Fibroblast of lung (primary cell): ENCODE results near the gene PDE4D. TPM values are rescaled to one million over a fixed set of nuclear protein-coding genes. Genes with fewer than 3 reads are reported as not detected.

Experiments used
- DNase-seq, 2 donors: peaks; one replicate each; pipeline versions ENCODE4 v3.0.0 to v3.0.0-alpha.2; 2010; ENCODE audit warnings: low read depth in 2 of 2
- H2AFZ ChIP-seq: 2 replicates; pipeline ENCODE4 v1.5.1; 2012; ENCODE audit warnings: low read length, control low read depth, inconsistent platforms
- H3K27ac ChIP-seq: 2 replicates; pipeline ENCODE4 v1.5.1; 2011; ENCODE audit warnings: low read length, control low read depth; ENCODE audit not compliant: insufficient read depth
- H3K27me3 ChIP-seq: 2 replicates; pipeline ENCODE4 v1.5.1; 2011; ENCODE audit warnings: mild to moderate bottlenecking, low read length; ENCODE audit not compliant: control insufficient read depth, insufficient read depth
- H3K36me3 ChIP-seq: 2 replicates; pipeline ENCODE4 v1.5.1; 2011; ENCODE audit warnings: low read length; ENCODE audit not compliant: control insufficient read depth, insufficient read depth
- H3K4me1 ChIP-seq: 2 replicates; pipeline ENCODE4 v1.5.1; 2011; ENCODE audit warnings: low read length; ENCODE audit not compliant: control insufficient read depth, insufficient read depth; ENCODE audit errors: extremely low read depth
- H3K4me2 ChIP-seq: 2 replicates; pipeline ENCODE4 v1.5.1; 2011; ENCODE audit warnings: low read length, control low read depth; ENCODE audit not compliant: insufficient read depth; ENCODE audit errors: extremely low read depth
- H3K4me3 ChIP-seq, 4 experiments: fragments of 200-600 bp in 1 of 4; sonication (generic) in 1 of 4; replicated peaks in 1 of 4; 2 replicates each; pipeline ENCODE4 v1.5.1; 2011 to 2016; ENCODE audit warnings: low read length in 4 of 4, low read depth in 3 of 4, mild to moderate bottlenecking in 3 of 4, control low read depth in 2 of 4, inconsistent platforms in 1 of 4, mixed read lengths in 1 of 4; ENCODE audit not compliant: insufficient read depth in 1 of 4; ENCODE audit errors: control extremely low read depth in 1 of 4
- H3K79me2 ChIP-seq: 2 replicates; pipeline ENCODE4 v1.5.1; 2012; ENCODE audit warnings: mild to moderate bottlenecking, low read length, inconsistent platforms; ENCODE audit not compliant: control insufficient read depth, insufficient read depth
- H3K9ac ChIP-seq: 2 replicates; pipeline ENCODE4 v1.5.1; 2011; ENCODE audit warnings: mild to moderate bottlenecking, low read length, control low read depth; ENCODE audit not compliant: insufficient read depth
- H3K9me3 ChIP-seq: 2 replicates; pipeline ENCODE4 v1.5.1; 2012; ENCODE audit warnings: low read depth, low read length; ENCODE audit not compliant: control insufficient read depth, insufficient read depth
- H4K20me1 ChIP-seq: 2 replicates; pipeline ENCODE4 v1.5.1; 2011; ENCODE audit warnings: low read length; ENCODE audit not compliant: control insufficient read depth, insufficient read depth; ENCODE audit errors: extremely low read depth
- EZH2 ChIP-seq: IDR thresholded peaks from 2 replicates; pipeline ENCODE4 v1.5.1; 2012; ENCODE audit warnings: low read length, control low read depth, mild to moderate bottlenecking; ENCODE audit errors: missing control alignments
- polyA plus RNA-seq, 2 donors: library from polyadenylated mRNA; depleted of rRNA in 1 of 2; stranded (reverse) in 1 of 2; unstranded in 1 of 2; fragments of >200 nt; gene quantifications; 2 replicates each; pipeline ENCODE4 v1.2.1, GENCODE V29; 2011 to 2012; ENCODE audit warnings: missing spikeins in 1 of 2
- total RNA-seq: library from RNA; depleted of rRNA; stranded (reverse); fragments of >200 nt; gene quantifications from 2 replicates; pipeline ENCODE4 v1.2.1, GENCODE V29; 2014
- TF ChIP-seq, protein P1 (sequence below), 2 donors: IDR thresholded peaks in 1 of 2; conservative IDR thresholded peaks in 1 of 2; 1 replicate in 1 of 2; 2 replicates in 1 of 2; pipeline ENCODE4 v1.5.1; 2011 to 2012; ENCODE audit warnings: low read length in 2 of 2, control low read depth in 1 of 2, inconsistent platforms in 1 of 2, low read depth in 1 of 2, mild to moderate bottlenecking in 1 of 2

The PDE4D gene
- total and polyA plus RNA-seq, 2 donors (not counting 1 experiment from before 2014, with no cell fraction given): 2.1 to 8.3 TPM

DNA sequence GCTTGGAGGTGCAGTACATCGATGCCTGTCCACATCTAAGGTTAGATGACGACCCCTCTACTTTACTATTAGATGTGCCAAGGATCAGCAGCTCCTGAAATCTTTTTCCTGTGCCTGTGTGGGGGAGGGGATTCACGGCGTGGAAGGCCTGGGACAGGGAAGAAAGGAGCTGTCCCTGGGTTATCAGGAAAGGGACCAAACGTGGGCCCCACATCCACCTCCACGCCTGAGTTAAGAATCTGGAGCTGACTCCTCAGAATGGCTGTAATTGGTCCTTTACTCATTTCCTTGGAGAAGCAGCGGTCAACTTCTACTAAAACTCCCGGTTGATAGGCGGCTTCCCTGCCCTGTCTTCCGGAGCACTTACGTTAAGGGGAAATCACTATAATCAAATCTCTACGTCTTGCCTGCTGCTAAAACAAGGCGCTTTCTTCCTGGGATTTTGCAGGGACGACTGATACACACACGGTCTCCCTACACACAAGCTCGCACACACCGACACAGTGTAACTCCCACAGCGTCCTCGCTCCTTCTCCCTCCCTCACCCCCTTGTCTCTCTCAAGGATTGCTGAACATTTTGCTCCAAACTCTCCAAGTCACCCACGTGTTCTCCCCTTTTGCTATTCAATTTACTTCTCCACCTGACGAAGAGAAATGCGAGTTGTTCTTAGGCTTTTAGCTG is 1.4 kb downstream of the PDE4D start:
- H3K27me3 ChIP-seq: peaks cover 24% of the 10 kb centered on the region
- no peaks in the 10 kb centered on the region for H3K9me3 ChIP-seq
- H3K4me3 ChIP-seq: no peak overlapping the region
- no peak overlapping the region for H3K9ac ChIP-seq
- no peak overlapping the region for H2AFZ ChIP-seq
- H3K4me2 ChIP-seq: peak overlapping the region; percentile 3
- no peaks in the 10 kb centered on the region for H3K79me2 ChIP-seq
- H3K27ac ChIP-seq: no peak overlapping the region
- DNase-seq: peak in 1 of 2 donors; percentile 1
- H3K36me3 ChIP-seq: no peaks in the 10 kb centered on the region
- TF ChIP-seq, protein P1, sequence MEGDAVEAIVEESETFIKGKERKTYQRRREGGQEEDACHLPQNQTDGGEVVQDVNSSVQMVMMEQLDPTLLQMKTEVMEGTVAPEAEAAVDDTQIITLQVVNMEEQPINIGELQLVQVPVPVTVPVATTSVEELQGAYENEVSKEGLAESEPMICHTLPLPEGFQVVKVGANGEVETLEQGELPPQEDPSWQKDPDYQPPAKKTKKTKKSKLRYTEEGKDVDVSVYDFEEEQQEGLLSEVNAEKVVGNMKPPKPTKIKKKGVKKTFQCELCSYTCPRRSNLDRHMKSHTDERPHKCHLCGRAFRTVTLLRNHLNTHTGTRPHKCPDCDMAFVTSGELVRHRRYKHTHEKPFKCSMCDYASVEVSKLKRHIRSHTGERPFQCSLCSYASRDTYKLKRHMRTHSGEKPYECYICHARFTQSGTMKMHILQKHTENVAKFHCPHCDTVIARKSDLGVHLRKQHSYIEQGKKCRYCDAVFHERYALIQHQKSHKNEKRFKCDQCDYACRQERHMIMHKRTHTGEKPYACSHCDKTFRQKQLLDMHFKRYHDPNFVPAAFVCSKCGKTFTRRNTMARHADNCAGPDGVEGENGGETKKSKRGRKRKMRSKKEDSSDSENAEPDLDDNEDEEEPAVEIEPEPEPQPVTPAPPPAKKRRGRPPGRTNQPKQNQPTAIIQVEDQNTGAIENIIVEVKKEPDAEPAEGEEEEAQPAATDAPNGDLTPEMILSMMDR (conservative IDR thresholded peaks at IDR 0.05 in 1 of 2, IDR thresholded peaks at IDR 0.05 in 1 of 2; ENCODE audit: low read depth in 1 of 2, low read length in 2 of 2): no peak
- TF ChIP-seq EZH2: no peak
- H4K20me1 ChIP-seq: no peaks in the 10 kb centered on the region
- H3K4me1 ChIP-seq: no peaks in the 10 kb centered on the region

DNA sequence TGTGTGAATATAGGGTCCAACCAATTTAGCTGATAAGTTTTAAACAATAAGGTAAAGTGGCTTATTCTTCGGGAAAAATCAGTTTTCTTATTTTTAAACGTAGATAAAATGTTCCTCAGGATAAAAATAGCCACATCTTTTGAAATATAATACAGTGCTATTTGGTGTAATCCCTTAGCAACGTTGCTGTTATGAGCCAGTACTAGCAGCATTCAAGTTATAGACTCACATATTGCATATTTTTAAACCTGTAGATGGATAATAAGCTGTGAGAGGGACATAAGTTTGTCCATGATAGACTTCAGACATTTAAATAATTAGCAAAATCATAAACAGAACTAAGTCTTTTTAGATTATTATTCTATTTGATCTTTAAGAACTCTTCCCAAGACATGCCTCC is 6.3 kb downstream of the PDE4D start:
- no peak overlapping the region for H3K9ac ChIP-seq
- TF ChIP-seq, protein P1 (conservative IDR thresholded peaks at IDR 0.05 in 1 of 2, IDR thresholded peaks at IDR 0.05 in 1 of 2; ENCODE audit: low read depth in 1 of 2, low read length in 2 of 2): no peak
- no peak for TF ChIP-seq EZH2

GRCh38 chr5:59874675-59875074 is 18.9 kb downstream of the PDE4D start:
- Histone ChIP-seq H3K4me1 (peaks cover 8% of the 10 kb centered on the region), H3K4me2 (no peak overlapping the region), H3K4me3 (no peak overlapping the region), H3K9me3 (no peaks in the 10 kb centered on the region), H3K9ac (no peak overlapping the region), H3K27me3 (no peaks in the 10 kb centered on the region), H3K36me3 (no peaks in the 10 kb centered on the region), H3K27ac (no peak overlapping the region), H2AFZ (no peak overlapping the region), H4K20me1 (no peaks in the 10 kb centered on the region), H3K79me2 (no peaks in the 10 kb centered on the region)
- DNase-seq: peak in 1 of 2 donors; percentile 36
- TF ChIP-seq EZH2: no peak
- TF ChIP-seq, protein P1 (conservative IDR thresholded peaks at IDR 0.05 in 1 of 2, IDR thresholded peaks at IDR 0.05 in 1 of 2; ENCODE audit: low read depth in 1 of 2, low read length in 2 of 2): no peak

More for the DNA sequence above, 6.3 kb downstream of the PDE4D start:
- no peaks in the 10 kb centered on the region for H3K79me2 ChIP-seq
- no peaks in the 10 kb centered on the region for H3K36me3 ChIP-seq
- no peaks in the 10 kb centered on the region for H4K20me1 ChIP-seq
- H2AFZ ChIP-seq: no peak overlapping the region
- no peaks in the 10 kb centered on the region for H3K9me3 ChIP-seq
- H3K27me3 ChIP-seq: peaks cover 8% of the 10 kb centered on the region
- H3K27ac ChIP-seq: no peak overlapping the region
- H3K4me1 ChIP-seq: no peaks in the 10 kb centered on the region
- no peak for DNase-seq
- H3K4me3 ChIP-seq: no peak overlapping the region
- H3K4me2 ChIP-seq: no peak overlapping the region
